Astrocyte (in vitro differentiated cells and primary cell): ENCODE results near the gene UTP15. TPM values are rescaled to one million over a fixed set of nuclear protein-coding genes. Genes with fewer than 3 reads are reported as not detected.

Source experiments
- DNase-seq: peaks from one replicate; pipeline ENCODE4 v3.0.0-alpha.2; 2010; ENCODE audit warnings: low read depth
- FAIRE-seq: peaks from 2 replicates; lab custom pipeline; 2011; peaks lifted over from hg19 to GRCh38; lab: Jason Lieb, UNC
- H2AFZ ChIP-seq: 2 replicates; pipeline ENCODE4 v1.6.0; 2012; ENCODE audit warnings: low read depth, low read length, inconsistent platforms
- H3K27ac ChIP-seq: 2 replicates; pipeline ENCODE4 v1.5.1; 2011; ENCODE audit warnings: low read depth, low read length, inconsistent platforms
- H3K27me3 ChIP-seq: 2 replicates; pipeline ENCODE4 v1.6.0; 2011; ENCODE audit warnings: low read length, inconsistent platforms; ENCODE audit not compliant: insufficient read depth
- H3K36me3 ChIP-seq: 2 replicates; pipeline ENCODE4 v1.5.1; 2011; ENCODE audit warnings: low read length, inconsistent platforms; ENCODE audit not compliant: insufficient read depth
- H3K4me1 ChIP-seq: 2 replicates; pipeline ENCODE4 v1.5.1; 2011; ENCODE audit warnings: low read length, inconsistent platforms; ENCODE audit not compliant: insufficient read depth
- H3K4me2 ChIP-seq: 2 replicates; pipeline ENCODE4 v1.6.0; 2012; ENCODE audit warnings: low read length, inconsistent platforms
- H3K4me3 ChIP-seq: 2 replicates; pipeline ENCODE4 v1.5.1; 2011; ENCODE audit warnings: low read depth, mild to moderate bottlenecking, low read length, inconsistent platforms; ENCODE audit not compliant: insufficient read depth
- H3K79me2 ChIP-seq: 2 replicates; pipeline ENCODE4 v1.6.0; 2012; ENCODE audit warnings: mild to moderate bottlenecking, low read length, inconsistent platforms; ENCODE audit not compliant: insufficient read depth
- H3K9ac ChIP-seq: 2 replicates; pipeline ENCODE4 v1.6.0; 2012; ENCODE audit warnings: mild to moderate bottlenecking, low read length, inconsistent platforms
- H3K9me3 ChIP-seq: 2 replicates; pipeline ENCODE4 v1.5.1; 2012; ENCODE audit warnings: low read depth, mild to moderate bottlenecking, low read length, inconsistent platforms; ENCODE audit not compliant: insufficient read depth
- H4K20me1 ChIP-seq: 2 replicates; pipeline ENCODE4 v1.6.0; 2012; ENCODE audit warnings: low read length, inconsistent platforms; ENCODE audit not compliant: insufficient read depth
- H3K27ac Mint-ChIP-seq: one replicate; pipeline ENCODE4 v1.8.0; 2021; ENCODE audit warnings: mild to moderate bottlenecking, mixed read lengths; ENCODE audit not compliant: unreplicated experiment
- H3K27me3 Mint-ChIP-seq: one replicate; pipeline ENCODE4 v1.8.0; 2021; ENCODE audit warnings: low read depth, mixed read lengths; ENCODE audit not compliant: unreplicated experiment
- H3K36me3 Mint-ChIP-seq: one replicate; pipeline ENCODE4 v1.8.0; 2021; ENCODE audit warnings: low read depth, mixed read lengths; ENCODE audit not compliant: unreplicated experiment
- H3K4me1 Mint-ChIP-seq: one replicate; pipeline ENCODE4 v1.8.0; 2021; ENCODE audit warnings: low read depth, mixed read lengths; ENCODE audit not compliant: unreplicated experiment
- H3K4me3 Mint-ChIP-seq: one replicate; pipeline ENCODE4 v1.8.0; 2021; ENCODE audit warnings: mild to moderate bottlenecking, moderate library complexity, mixed read lengths; ENCODE audit not compliant: unreplicated experiment
- H3K9me3 Mint-ChIP-seq: one replicate; pipeline ENCODE4 v1.8.0; 2021; ENCODE audit warnings: mild to moderate bottlenecking, mixed read lengths; ENCODE audit not compliant: unreplicated experiment
- EZH2 ChIP-seq: IDR thresholded peaks from 2 replicates; pipeline ENCODE4 v1.6.1; 2012; ENCODE audit warnings: mild to moderate bottlenecking, low read length, inconsistent platforms; ENCODE audit not compliant: insufficient read depth
- total RNA-seq: library from RNA; stranded (reverse); gene quantifications from 2 replicates; pipeline ENCODE4 v1.2.1, GENCODE V29; 2021
- TF ChIP-seq, protein P1 (sequence below): IDR thresholded peaks from 2 replicates; pipeline ENCODE4 v1.5.1; 2011; ENCODE audit warnings: low read depth, mild to moderate bottlenecking, inconsistent platforms, low read length, moderate library complexity; ENCODE audit not compliant: insufficient read depth

UTP15 gene
- total RNA-seq, 1 donor from 2014 or later = 23.7 TPM

DNA sequence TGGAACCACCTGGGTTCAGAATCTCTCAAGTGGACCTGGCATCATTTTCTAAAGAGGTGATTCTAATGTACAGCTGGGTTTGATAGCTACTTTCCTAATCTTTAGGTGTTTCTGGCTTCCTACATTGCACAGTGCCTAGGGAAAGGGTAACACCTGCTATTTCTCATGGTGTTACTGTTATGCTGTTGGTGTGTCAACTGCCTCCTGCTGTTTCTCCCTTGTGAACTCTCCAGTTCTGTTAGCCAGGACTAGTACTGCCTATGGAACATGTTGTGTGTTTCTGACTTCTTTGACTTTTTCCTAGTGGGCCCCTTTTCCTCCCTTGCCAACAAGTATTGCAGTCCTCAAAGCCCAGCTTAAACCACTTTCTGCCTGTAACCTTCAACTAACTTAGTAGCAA is 66.0 kb downstream of the UTP15 start:
- H3K4me3 ChIP-seq = no peak overlapping the region
- no peaks in the 10 kb centered on the region for H3K9me3 ChIP-seq
- no peak overlapping the region for H2AFZ ChIP-seq
- no peaks in the 10 kb centered on the region for H3K36me3 ChIP-seq
- Mint-ChIP-seq H3K4me3 (no peak overlapping the region), H3K36me3 (no peaks in the 10 kb centered on the region), H3K4me1 (no peaks in the 10 kb centered on the region), H3K9me3 (no peaks in the 10 kb centered on the region), H3K27ac (no peak overlapping the region), H3K27me3 (peaks cover 8% of the 10 kb centered on the region)
- FAIRE-seq = no peak
- H4K20me1 ChIP-seq = no peaks in the 10 kb centered on the region
- H3K4me1 ChIP-seq = peaks cover 11% of the 10 kb centered on the region
- no peak overlapping the region for H3K4me2 ChIP-seq
- H3K79me2 ChIP-seq = peaks cover 58% of the 10 kb centered on the region
- H3K27me3 ChIP-seq = no peaks in the 10 kb centered on the region
- no peak overlapping the region for H3K27ac ChIP-seq
- H3K9ac ChIP-seq = no peak overlapping the region
- TF ChIP-seq, protein P1, sequence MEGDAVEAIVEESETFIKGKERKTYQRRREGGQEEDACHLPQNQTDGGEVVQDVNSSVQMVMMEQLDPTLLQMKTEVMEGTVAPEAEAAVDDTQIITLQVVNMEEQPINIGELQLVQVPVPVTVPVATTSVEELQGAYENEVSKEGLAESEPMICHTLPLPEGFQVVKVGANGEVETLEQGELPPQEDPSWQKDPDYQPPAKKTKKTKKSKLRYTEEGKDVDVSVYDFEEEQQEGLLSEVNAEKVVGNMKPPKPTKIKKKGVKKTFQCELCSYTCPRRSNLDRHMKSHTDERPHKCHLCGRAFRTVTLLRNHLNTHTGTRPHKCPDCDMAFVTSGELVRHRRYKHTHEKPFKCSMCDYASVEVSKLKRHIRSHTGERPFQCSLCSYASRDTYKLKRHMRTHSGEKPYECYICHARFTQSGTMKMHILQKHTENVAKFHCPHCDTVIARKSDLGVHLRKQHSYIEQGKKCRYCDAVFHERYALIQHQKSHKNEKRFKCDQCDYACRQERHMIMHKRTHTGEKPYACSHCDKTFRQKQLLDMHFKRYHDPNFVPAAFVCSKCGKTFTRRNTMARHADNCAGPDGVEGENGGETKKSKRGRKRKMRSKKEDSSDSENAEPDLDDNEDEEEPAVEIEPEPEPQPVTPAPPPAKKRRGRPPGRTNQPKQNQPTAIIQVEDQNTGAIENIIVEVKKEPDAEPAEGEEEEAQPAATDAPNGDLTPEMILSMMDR = no peak
- no peak for TF ChIP-seq EZH2
- DNase-seq = no peak

Other genes starting within 250 kb of the UTP15 start
- 13.5 and 16.9 TPM in 2 replicates for gene FOXD1, start 117.0 kb upstream of the UTP15 start, total RNA-seq
- gene BTF3, start 67.3 kb upstream of the UTP15 start, total RNA-seq = 475 and 524 TPM in 2 replicates
- 12.7 and 15.7 TPM in 2 replicates for gene ANKRA2, start 104 bp upstream of the UTP15 start, total RNA-seq
- gene ARHGEF28, start 60.5 kb downstream of the UTP15 start, total RNA-seq = 8.1 and 8.5 TPM in 2 replicates